Measurements from ENCODE around the gene TTLL11.
"Not testable (repeated sequence)": the region's sequence is repeated elsewhere in the genome, so short reads cannot be mapped to it uniquely, and the experiment has no call there.

Gene TTLL11

GRCh38 chr9:121998513-121999049 lies 94.5 kb downstream of the TTLL11 start:
- DNase-seq: no peak

DNA sequence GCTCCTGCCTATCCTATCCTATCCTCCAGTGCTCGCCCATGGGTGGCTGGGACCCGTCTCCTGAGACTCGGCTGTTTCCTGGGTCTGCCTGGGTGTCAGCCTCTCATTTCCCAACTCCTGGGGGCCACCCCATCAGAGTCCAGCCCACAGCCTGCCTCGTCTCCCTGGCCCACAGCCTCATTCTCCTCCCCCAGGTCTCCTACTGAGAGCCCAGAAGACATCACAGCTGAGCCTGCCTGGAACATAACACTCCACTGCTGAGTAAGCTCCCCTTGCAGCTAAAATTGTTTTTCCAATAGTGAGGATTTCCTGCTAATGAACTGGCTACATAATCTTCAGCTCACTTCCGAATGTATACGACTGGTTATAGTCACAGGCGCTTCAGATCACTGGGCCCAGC lies 95.3 kb downstream of the TTLL11 start:
- no peak for DNase-seq

GRCh38 chr9:121996783-121997182 lies 96.3 kb downstream of the TTLL11 start:
- no peak for DNase-seq

DNA sequence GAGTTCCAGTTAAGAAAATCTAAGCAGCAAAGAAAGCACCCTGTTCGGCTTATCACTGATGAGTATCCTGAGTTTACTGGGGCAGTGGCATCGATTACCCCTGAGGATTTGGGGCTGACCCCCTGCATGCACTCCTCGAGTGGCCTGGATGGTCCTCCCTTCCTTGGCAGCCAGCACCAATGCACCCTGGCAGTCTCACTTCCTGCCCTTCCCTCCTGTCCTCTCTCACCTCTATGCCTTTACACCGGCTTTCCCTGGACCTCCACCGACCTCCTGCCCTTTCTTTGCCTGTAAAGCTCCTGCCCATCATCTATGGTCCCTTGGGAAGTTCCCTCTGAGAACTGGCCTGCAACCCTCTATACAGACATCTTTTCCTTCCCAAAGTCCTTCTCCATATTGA lies 97.1 kb downstream of the TTLL11 start:
- DNase-seq: no peak

DNA sequence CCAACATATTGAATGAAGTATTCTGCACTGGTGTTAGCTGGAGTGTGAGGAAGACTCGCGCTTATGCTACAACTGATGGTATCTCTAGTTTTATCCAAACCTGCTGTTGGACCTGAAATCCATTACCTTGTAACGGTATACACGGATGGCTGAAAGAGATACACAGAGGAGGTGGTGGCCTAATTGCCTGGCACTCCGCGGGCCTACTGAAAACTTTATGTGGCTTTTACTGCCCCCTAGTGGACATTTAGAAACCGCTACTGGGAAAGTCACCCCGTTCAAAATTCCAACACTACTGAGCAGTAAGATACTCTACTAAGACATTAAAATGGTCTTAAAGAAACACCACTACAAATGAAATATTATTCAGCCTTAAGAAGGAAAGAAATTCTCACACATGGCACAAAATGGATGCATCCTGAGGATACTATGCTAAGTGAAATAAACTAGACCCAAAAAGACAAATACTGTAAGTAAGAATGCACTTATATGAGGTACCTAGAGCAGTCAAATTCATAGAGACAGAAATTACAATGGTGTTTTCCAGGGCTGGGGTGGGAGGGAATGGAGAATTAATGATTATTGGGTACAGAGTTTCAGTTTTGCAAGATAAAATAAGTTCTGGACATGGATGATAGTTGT lies 100.4 kb downstream of the TTLL11 start:
- DNase-seq: peak; percentile 45

- DNase-seq: no peak
Observed at GRCh38 chr9:121991307-121991661, 101.8 kb downstream of the TTLL11 start.

- no peak for DNase-seq
Observed at GRCh38 chr9:121990600-121991306, 102.4 kb downstream of the TTLL11 start.

GRCh38 chr9:121989010-121989409 lies 104.1 kb downstream of the TTLL11 start:
- no peak for DNase-seq

GRCh38 chr9:121987314-121987713 lies 105.8 kb downstream of the TTLL11 start:
- DNase-seq: no peak

DNA sequence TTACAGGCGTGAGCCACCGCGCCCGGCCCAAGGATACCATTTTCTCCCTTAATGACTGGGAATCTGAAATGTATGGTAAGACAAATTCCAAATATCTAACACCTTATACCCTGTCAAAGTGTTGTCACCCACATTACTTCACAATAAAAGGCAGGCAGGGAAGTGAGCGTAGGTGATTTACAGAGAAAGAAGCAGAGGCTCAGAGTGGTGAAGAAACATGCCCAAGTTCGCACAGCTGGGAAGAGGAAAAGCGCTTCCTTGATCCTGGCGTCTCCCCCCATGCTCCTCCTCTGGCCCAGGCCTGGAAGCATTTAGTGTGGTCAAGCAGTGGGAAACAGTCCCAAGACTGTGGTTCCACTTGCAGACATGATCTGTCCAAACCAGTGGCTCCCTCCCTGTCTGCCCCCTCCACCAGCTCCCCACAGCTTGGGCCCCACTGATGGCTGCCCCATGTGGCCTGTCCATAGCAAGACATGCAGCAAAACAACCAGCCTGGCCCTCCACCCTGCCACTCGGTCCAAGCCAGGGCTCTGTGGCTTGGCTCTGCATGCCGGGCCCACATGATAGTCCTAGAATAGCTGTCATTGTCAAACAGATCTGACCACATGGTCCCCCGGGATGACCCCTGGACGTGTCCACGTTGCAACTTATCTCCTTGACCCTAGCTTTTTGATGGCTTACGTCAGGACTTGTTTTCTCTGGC lies 107.2 kb downstream of the TTLL11 start:
- DNase-seq: no peak

DNA sequence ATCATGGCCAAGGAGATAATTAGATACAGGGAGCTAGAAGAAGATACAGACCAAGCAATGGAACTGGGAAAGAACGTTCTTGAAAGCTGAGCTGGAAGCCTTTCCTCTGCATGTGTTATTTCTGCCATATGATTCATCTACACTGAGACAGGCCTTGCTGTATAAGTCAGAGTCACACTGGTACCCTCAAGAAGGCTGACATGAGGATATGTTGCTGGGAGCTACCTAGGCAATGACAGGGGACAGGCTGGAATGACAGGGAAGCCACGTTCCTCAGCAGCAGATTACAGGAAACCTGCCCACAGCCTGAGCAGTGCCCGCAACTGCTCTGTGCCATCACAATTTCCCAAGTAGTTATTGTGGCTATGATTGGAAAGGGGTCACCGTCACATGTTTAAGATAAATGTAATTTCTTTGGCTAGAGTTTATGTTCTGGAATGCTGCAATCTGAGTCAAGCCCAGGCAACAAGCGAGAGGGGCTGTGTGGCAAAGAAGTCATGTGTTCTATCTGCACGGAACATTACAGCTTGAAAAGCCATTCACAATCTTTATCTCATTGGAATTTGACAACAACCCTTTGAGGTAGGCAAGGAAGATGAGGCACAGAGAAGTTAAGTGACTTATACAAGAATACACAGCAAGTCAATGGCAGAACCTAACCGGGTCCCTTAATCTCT lies 108.2 kb downstream of the TTLL11 start:
- DNase-seq: no peak

- DNase-seq: no peak
Observed at GRCh38 chr9:121983736-121984135, 109.4 kb downstream of the TTLL11 start.

DNA sequence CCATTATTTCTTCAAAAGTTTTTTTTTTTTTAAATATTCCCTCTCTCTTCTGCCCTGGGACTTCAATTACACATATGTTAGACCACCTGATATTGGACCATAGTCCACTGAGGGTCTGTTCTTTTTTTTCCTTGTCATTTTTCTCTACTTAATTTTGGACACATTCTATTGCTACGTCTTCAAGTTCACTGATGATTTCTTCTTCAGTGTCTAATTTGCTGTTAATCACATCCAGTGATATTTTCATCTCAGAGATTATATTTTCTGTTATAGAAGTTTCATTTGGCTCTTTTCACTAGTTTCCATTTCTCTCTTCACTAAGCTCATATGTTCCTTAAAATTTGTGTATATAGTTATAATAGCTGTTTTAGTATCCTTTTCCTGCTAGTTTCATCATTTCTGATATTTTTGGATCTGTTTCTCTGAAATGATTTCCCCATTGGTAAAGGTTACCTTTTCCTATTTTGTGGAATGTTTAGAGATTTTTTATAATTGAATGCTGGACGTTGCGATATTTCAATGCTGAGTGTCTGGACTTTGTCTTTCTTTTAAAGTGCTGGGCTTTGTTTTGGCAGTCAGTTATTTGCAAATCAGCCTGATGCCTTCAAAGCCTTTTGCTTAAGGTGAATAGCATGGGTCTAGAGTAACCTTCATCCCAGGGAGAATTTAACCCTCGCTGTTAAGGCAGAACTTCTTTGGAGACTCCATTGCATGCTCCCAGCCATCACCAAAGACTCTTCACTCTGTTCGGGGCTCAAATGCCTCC lies 111.8 kb downstream of the TTLL11 start:
- no peak for DNase-seq

DNA sequence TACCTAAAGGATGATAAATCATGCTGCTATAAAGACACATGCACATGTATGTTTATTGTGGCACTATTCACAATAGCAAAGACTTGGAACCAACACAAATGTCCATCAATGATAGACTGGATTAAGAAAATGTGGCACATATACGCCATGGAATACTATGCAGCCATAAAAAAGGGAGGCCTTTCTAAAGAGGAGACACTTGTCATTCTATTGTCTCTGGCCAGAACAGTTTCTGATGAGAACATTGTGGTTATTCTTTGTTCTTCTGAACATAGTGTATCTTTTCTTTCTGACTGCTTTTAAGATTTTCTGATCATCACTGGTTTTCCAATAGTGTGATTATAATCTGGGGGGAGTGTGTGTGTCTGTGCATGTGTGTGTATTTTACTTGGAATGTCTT lies 112.4 kb downstream of the TTLL11 start:
- not testable (repeated sequence) for DNase-seq

DNA sequence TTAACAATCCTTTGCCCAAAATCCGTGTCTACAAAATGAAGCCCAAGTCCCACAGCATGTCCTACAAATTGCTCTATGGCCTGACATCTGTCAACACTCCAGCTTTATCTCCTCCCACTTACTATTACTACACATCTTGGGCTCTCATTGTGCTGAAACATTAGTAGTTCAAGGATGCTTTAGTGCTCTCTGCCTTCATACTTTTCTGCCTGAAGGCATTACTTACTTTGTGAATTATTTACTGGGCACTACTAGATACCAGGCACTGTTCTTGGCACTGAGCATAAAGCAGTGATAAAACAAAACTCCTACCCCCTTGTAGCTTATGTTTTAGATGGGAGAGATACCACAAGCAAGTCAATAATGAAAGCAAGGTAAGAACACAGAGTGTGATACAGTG lies 113.4 kb downstream of the TTLL11 start:
- DNase-seq: no peak

- DNase-seq: no peak
Observed at GRCh38 chr9:121976751-121977150, 116.4 kb downstream of the TTLL11 start.

DNA sequence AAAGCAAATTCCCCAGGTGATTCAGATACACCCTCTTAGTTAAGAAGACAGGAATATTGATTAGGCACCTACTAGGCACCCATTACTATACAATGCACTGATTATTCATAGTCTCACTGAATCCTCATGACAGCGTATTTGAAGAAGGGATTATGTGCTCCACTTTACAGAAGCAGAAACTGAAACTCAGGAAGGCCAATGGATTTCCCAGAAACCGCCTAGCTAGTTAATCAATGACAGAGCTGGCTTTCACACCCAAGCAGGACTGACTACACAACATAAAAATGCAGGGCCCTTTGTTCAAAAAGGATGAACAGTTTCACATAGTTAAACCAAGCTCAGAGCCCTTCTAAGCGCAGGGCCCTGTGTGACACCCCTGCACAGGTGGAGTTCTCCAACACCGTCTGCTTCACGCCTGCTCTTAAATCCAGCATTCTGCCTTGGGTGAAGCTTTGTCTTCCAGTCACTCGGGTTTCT lies 117.3 kb downstream of the TTLL11 start:
- no peak for DNase-seq

DNA sequence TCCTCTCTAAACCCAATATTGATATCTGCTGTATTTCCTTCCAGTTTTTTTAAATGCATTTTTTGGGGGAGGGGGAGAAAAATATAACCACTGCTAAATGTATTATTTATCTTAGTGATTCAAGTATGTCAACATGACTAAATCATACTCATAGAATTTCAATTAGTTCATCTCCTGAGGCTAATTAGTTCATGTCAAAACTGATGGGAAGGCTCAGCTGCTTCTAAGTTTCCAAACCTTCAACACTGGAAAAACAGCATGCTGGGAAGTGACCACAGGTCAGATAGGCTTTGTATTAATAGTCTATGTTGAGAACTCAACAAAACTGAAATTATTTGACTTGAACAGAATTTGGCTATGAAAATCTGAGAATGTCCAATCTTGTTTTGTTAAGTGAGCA lies 118.7 kb downstream of the TTLL11 start:
- DNase-seq: no peak

DNA sequence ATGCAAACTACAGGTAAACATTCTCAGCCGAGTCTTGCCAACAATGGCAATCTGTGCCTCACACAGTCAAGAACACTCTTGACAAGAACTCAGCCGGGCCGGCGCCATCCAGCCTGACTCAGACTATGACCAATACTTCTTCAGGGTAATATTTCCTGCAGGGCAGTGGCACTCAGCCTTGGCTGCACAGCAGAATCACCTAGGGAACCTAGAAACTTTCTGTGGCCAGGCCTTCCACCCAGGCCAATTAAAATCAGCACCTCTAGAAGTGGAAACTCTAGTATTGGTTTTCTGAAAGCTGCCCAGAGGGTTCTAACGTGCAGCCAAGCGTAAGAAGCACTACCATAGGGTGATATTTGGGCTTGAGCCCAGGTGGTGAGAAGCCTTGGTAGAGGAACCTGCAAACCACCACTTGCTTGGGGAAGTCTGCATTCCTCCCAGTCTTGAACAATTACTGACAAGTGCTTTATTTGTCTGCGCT lies 120.6 kb downstream of the TTLL11 start:
- no peak for DNase-seq

GRCh38 chr9:121968056-121968455 lies 125.1 kb downstream of the TTLL11 start:
- no peak for DNase-seq

DNA sequence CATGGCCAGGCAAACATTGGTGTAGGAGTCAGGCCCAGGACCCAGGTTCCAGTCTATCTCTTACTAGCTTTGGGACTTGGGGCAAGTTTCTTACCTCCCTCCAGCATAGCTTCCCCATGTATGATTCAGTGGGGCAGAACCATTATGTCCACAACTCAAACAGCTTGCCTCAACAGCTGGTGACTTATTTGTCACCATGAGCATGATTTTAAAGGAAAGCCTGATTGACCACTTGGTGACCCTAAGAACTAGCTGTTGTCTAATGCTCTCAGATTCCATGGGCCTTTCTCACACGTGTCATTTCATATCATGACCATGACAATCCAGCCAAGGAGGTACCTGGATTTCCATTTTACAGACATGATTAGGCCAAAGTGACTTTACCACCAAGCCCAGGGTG lies 126.4 kb downstream of the TTLL11 start:
- no peak for DNase-seq

GRCh38 chr9:121963528-121963995 lies 129.5 kb downstream of the TTLL11 start:
- DNase-seq: no peak

All from stimulated activated CD4-positive, alpha-beta T cell treated with anti-CD3 and anti-CD28 coated beads, Interleukin-1b, Interleukin-23, amount 100 ng/mL, for 48 hours (primary cell).